HEK293 (cell line): Measurements from ENCODE around the gene RASGRP1.

Experiments used
- CTCF ChIA-PET: fragments of 350-600 bp; formaldehyde crosslinking; extraction: SDS; loops from one replicate; lab custom pipeline; 2021; ENCODE audit warnings: antibody characterized with exemption; lab: Yijun Ruan, JAX
- POLR2A ChIA-PET: fragments of 300-600 bp; formaldehyde crosslinking; extraction: SDS; loops from one replicate; lab custom pipeline; 2020; ENCODE audit warnings: antibody characterized with exemption, inconsistent platforms; lab: Yijun Ruan, JAX
- H3K27ac ChIP-seq: fragments of 200-500 bp; sonication (Bioruptor generic); 2 replicates; pipeline ENCODE4 v1.5.1; 2014; ENCODE audit warnings: low read depth, low read length, control low read depth, inconsistent platforms; ENCODE audit errors: extremely low read depth
- H3K36me3 ChIP-seq, 2 experiments: fragments of 200-500 bp in 1 of 2; sonication (Bioruptor generic) in 1 of 2; 1 replicate in 1 of 2; 2 replicates in 1 of 2; pipeline ENCODE4 v1.5.1; 2014 to 2017; ENCODE audit warnings: inconsistent platforms in 2 of 2, low read length in 2 of 2; ENCODE audit not compliant: control insufficient read depth in 2 of 2, insufficient read depth in 1 of 2
- H3K4me1 ChIP-seq: fragments of 200-500 bp; sonication (Bioruptor generic); 2 replicates; pipeline ENCODE4 v1.5.1; 2014; ENCODE audit warnings: mild to moderate bottlenecking, low read length, inconsistent platforms; ENCODE audit not compliant: control insufficient read depth, insufficient read depth
- H3K4me3 ChIP-seq: 2 replicates; pipeline ENCODE4 v1.5.1; 2011; ENCODE audit warnings: low read depth, mild to moderate bottlenecking, control low read depth, low read length, moderate library complexity
- H3K9me3 ChIP-seq: fragments of 200-500 bp; sonication (Bioruptor generic); 2 replicates; pipeline ENCODE4 v1.5.1; 2014; ENCODE audit warnings: low read depth, low read length, inconsistent platforms; ENCODE audit not compliant: control insufficient read depth, insufficient read depth
- KLF1 ChIP-seq: fragments of 450-650 bp; formaldehyde crosslinking; IDR thresholded peaks from 2 replicates; pipeline ENCODE4 v1.5.1; 2016; ENCODE audit warnings: missing biosample characterization, missing genetic modification characterization
- KLF10 ChIP-seq: fragments of 450-650 bp; IDR thresholded peaks from 2 replicates; pipeline ENCODE4 v1.5.1; 2018; ENCODE audit warnings: missing biosample characterization, mild to moderate bottlenecking, missing genetic modification characterization
- KLF16 ChIP-seq: fragments of 450-650 bp; formaldehyde crosslinking; IDR thresholded peaks from 2 replicates; pipeline ENCODE4 v1.5.1; 2017; ENCODE audit warnings: missing biosample characterization, missing genetic modification characterization
- PRDM2 ChIP-seq: fragments of 450-650 bp; formaldehyde crosslinking; IDR thresholded peaks from 2 replicates; pipeline ENCODE4 v1.5.1; 2016; ENCODE audit warnings: missing biosample characterization, missing genetic modification characterization, borderline replicate concordance
- SETDB1 ChIP-seq: IDR thresholded peaks from one replicate; pipeline ENCODE4 v1.6.1; 2017; ENCODE audit warnings: mild to moderate bottlenecking, low read length, moderate library complexity, mixed read lengths; ENCODE audit not compliant: insufficient read length
- ZBTB21 ChIP-seq: fragments of 450-650 bp; formaldehyde crosslinking; IDR thresholded peaks from 2 replicates; pipeline ENCODE4 v1.5.1; 2017; ENCODE audit warnings: missing biosample characterization, missing genetic modification characterization
- ZBTB6 ChIP-seq: fragments of 450-650 bp; formaldehyde crosslinking; IDR thresholded peaks from 2 replicates; pipeline ENCODE4 v1.5.1; 2017; ENCODE audit warnings: missing biosample characterization, missing genetic modification characterization
- ZEB2 ChIP-seq: fragments of 450-650 bp; formaldehyde crosslinking; IDR thresholded peaks from 2 replicates; pipeline ENCODE4 v1.5.1; 2016; ENCODE audit warnings: missing biosample characterization, missing genetic modification characterization
- ZNF114 ChIP-seq: fragments of 450-650 bp; formaldehyde crosslinking; IDR thresholded peaks from 2 replicates; pipeline ENCODE4 v1.5.0; 2017; ENCODE audit warnings: missing biosample characterization, missing genetic modification characterization
- ZNF133 ChIP-seq: fragments of 450-650 bp; formaldehyde crosslinking; IDR thresholded peaks from 2 replicates; pipeline ENCODE4 v1.5.1; 2016; ENCODE audit warnings: missing biosample characterization, missing genetic modification characterization
- ZNF239 ChIP-seq: fragments of 450-650 bp; formaldehyde crosslinking; IDR thresholded peaks from 2 replicates; pipeline ENCODE4 v1.5.1; 2016; ENCODE audit warnings: missing biosample characterization, missing genetic modification characterization
- ZNF335 ChIP-seq: fragments of 450-650 bp; formaldehyde crosslinking; conservative IDR thresholded peaks from 2 replicates; pipeline ENCODE4 v1.5.1; 2016; ENCODE audit warnings: missing biosample characterization, missing genetic modification characterization
- ZNF366 ChIP-seq: fragments of 450-650 bp; formaldehyde crosslinking; conservative IDR thresholded peaks from 2 replicates; pipeline ENCODE4 v1.5.1; 2016; ENCODE audit warnings: missing biosample characterization, missing genetic modification characterization
- ZNF514 ChIP-seq: fragments of 450-650 bp; formaldehyde crosslinking; IDR thresholded peaks from 2 replicates; pipeline ENCODE4 v1.5.1; 2016; ENCODE audit warnings: missing biosample characterization, missing genetic modification characterization
- ZNF521 ChIP-seq: fragments of 450-650 bp; formaldehyde crosslinking; IDR thresholded peaks from 2 replicates; pipeline ENCODE4 v1.5.1; 2017; ENCODE audit warnings: missing biosample characterization, mild to moderate bottlenecking, missing genetic modification characterization
- ZNF530 ChIP-seq: fragments of 450-650 bp; formaldehyde crosslinking; IDR thresholded peaks from 2 replicates; pipeline ENCODE4 v1.5.1; 2016; ENCODE audit warnings: low read depth, missing biosample characterization, missing genetic modification characterization
- ZNF548 ChIP-seq: fragments of 450-650 bp; formaldehyde crosslinking; IDR thresholded peaks from 2 replicates; pipeline ENCODE4 v1.5.1; 2016; ENCODE audit warnings: missing biosample characterization, missing genetic modification characterization
- ZNF571 ChIP-seq: fragments of 450-650 bp; formaldehyde crosslinking; IDR thresholded peaks from 2 replicates; pipeline ENCODE4 v1.5.0; 2017; ENCODE audit warnings: missing biosample characterization, missing genetic modification characterization
- ZNF585B ChIP-seq: fragments of 450-650 bp; formaldehyde crosslinking; IDR thresholded peaks from 2 replicates; pipeline ENCODE4 v1.5.1; 2016; ENCODE audit warnings: missing biosample characterization, missing genetic modification characterization
- ZNF626 ChIP-seq: fragments of 450-650 bp; sonication (Bioruptor Pico); formaldehyde crosslinking; IDR thresholded peaks from 2 replicates; pipeline ENCODE4 v1.5.1; 2018; ENCODE audit warnings: missing biosample characterization, missing genetic modification characterization, inconsistent platforms
- ZNF639 ChIP-seq: fragments of 450-650 bp; formaldehyde crosslinking; IDR thresholded peaks from 2 replicates; pipeline ENCODE4 v1.5.1; 2016; ENCODE audit warnings: missing biosample characterization, missing genetic modification characterization
- ZNF654 ChIP-seq: fragments of 450-650 bp; formaldehyde crosslinking; IDR thresholded peaks from 2 replicates; pipeline ENCODE4 v1.5.1; 2016; ENCODE audit warnings: low read depth, missing biosample characterization, missing genetic modification characterization
- ZNF791 ChIP-seq: fragments of 450-650 bp; formaldehyde crosslinking; IDR thresholded peaks from 2 replicates; pipeline ENCODE4 v1.5.1; 2016; ENCODE audit warnings: missing biosample characterization, missing genetic modification characterization
- TF ChIP-seq, protein P1 (sequence below): fragments of 450-650 bp; formaldehyde crosslinking; IDR thresholded peaks from 2 replicates; pipeline ENCODE4 v1.5.1; 2016; ENCODE audit warnings: missing biosample characterization, missing genetic modification characterization, borderline replicate concordance

Gene RASGRP1

GRCh38 chr15:38471974-38472373 is 92.6 kb downstream of the RASGRP1 start (continued):
- TF ChIP-seq ZBTB21 = no peak
- TF ChIP-seq ZNF639 (tag by site-specific recombination) = no peak
- no peak for TF ChIP-seq SETDB1
- TF ChIP-seq ZNF530 (tag by site-specific recombination) = no peak

- Histone ChIP-seq H3K9me3 (no peaks in the 10 kb centered on the region), H3K4me3 (no peak overlapping the region), H3K27ac (no peak overlapping the region), H3K4me1 (no peaks in the 10 kb centered on the region), H3K36me3 (peaks cover 6 to 38% of the 10 kb centered on the region in 2 experiments; a peak in 2 of 3 replicates)
- CTCF ChIA-PET = interaction anchor here (1.0 to 2.2 kb wide), 2 partner anchors 219 to 229 kb away, joined by 3 to 12 read pairs; no protein-coding TSS in a partner anchor
- POLR2A ChIA-PET = no interaction called here
- TF ChIP-seq, protein P1, sequence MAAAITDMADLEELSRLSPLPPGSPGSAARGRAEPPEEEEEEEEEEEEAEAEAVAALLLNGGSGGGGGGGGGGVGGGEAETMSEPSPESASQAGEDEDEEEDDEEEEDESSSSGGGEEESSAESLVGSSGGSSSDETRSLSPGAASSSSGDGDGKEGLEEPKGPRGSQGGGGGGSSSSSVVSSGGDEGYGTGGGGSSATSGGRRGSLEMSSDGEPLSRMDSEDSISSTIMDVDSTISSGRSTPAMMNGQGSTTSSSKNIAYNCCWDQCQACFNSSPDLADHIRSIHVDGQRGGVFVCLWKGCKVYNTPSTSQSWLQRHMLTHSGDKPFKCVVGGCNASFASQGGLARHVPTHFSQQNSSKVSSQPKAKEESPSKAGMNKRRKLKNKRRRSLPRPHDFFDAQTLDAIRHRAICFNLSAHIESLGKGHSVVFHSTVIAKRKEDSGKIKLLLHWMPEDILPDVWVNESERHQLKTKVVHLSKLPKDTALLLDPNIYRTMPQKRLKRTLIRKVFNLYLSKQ = no peak
- TF ChIP-seq ZNF654 = no peak
- TF ChIP-seq ZNF585B (tag by site-specific recombination) = no peak
- no peak for TF ChIP-seq ZNF548
- no peak for TF ChIP-seq ZNF335 (tag by site-specific recombination)
- TF ChIP-seq ZNF514 (tag by site-specific recombination) = no peak
- no peak for TF ChIP-seq ZNF239 (tag by site-specific recombination)
- TF ChIP-seq KLF10 = no peak
- no peak for TF ChIP-seq ZNF791 (tag by site-specific recombination)
- TF ChIP-seq KLF16 (tag by site-specific recombination) = no peak
- TF ChIP-seq ZNF571 (tag by site-specific recombination) = no peak
- TF ChIP-seq ZBTB6 (tag by site-specific recombination) = no peak
- TF ChIP-seq ZNF366 (tag by site-specific recombination) = no peak
- TF ChIP-seq ZNF626 = no peak
- TF ChIP-seq ZNF133 (tag by site-specific recombination) = no peak
- TF ChIP-seq KLF1 = no peak
- no peak for TF ChIP-seq ZNF521 (tag by site-specific recombination)
- TF ChIP-seq ZEB2 (tag by site-specific recombination) = no peak
- no peak for TF ChIP-seq PRDM2 (tag by site-specific recombination)
- no peak for TF ChIP-seq ZNF114 (tag by site-specific recombination)
Measured at GRCh38 chr15:38470816-38471215, 93.8 kb downstream of the RASGRP1 start.
